ENCODE measurements around the gene CORIN. TPM values are rescaled to one million over a fixed set of nuclear protein-coding genes. Genes with fewer than 3 reads are reported as not detected.

Gene CORIN
- total and polyA plus RNA-seq, 10 of the 15 experiments (the other 5 are each of a cell fraction or from before 2014, with no cell fraction given), result 0.02 to 0.45 (median 0.09) TPM; not detected in 3

- TF ChIP-seq BCLAF1 (IDR thresholded peaks at IDR 0.05) (no peak), CBFB (IDR thresholded peaks at IDR 0.05; ENCODE audit: low read depth) (no peak), MXI1 (IDR thresholded peaks at IDR 0.05; ENCODE audit: low read depth, low read length) (no peak), KDM1A (IDR thresholded peaks at IDR 0.05; ENCODE audit: borderline replicate concordance) (no peak)
Observed at GRCh38 chr4:47631161-47631560, 206.7 kb downstream of the CORIN start (continued).

- ATAC-seq (no peak), FAIRE-seq (no peak), DNase-seq (ENCODE audit: low read depth, low spot score) (no peak)
- H3K9me3 ChIP-seq (replicated peaks; ENCODE audit: control insufficient read depth, insufficient read depth, low read length), result no peaks in the 10 kb centered on the region
- H3K36me3 ChIP-seq (ENCODE audit: control insufficient read depth in 2 of 2, insufficient read depth in 2 of 2, low read length in 1 of 2), result no peaks in the 10 kb centered on the region
- H2AFZ ChIP-seq (ENCODE audit: control insufficient read depth, low read depth, low read length), result no peak overlapping the region
- ChIA-PET CTCF (no interaction called here), SMC1A (ENCODE audit: uncharacterized antibody, unreplicated experiment) (no interaction called here), POLR2A (no interaction called here), RAD21 (ENCODE audit: unreplicated experiment) (no interaction called here)
- H3K9ac ChIP-seq (ENCODE audit: control insufficient read depth, insufficient read depth, low read length), result no peak overlapping the region
- no peak overlapping the region for H3K27ac ChIP-seq (ENCODE audit: control insufficient read depth, insufficient read depth)
- H3K4me2 ChIP-seq (ENCODE audit: control insufficient read depth, insufficient read depth), result no peak overlapping the region
- H3K27me3 ChIP-seq (replicated peaks in 1 of 2; ENCODE audit: control insufficient read depth in 2 of 2, insufficient read depth in 2 of 2, low read length in 1 of 2), result no peaks in the 10 kb centered on the region
- H3K4me1 ChIP-seq (ENCODE audit: control insufficient read depth, insufficient read depth, low read length), result no peaks in the 10 kb centered on the region
- H4K20me1 ChIP-seq (ENCODE audit: control insufficient read depth, insufficient read depth), result no peaks in the 10 kb centered on the region
- H3K79me2 ChIP-seq (ENCODE audit: control insufficient read depth, insufficient read depth, low read length), result no peaks in the 10 kb centered on the region
- H3K4me3 ChIP-seq, result no peak overlapping the region
- intact Hi-C loops (cut with micrococcal nuclease; ENCODE audit: unreplicated experiment), result no loop called here
- BruUV-seq (replicated peaks), result no TSS peak
- in situ Hi-C loops (cut with MboI), result no loop called here
- TF ChIP-seq BRCA1 (IDR thresholded peaks at IDR 0.05; ENCODE audit: low read depth, low read length), result no peak
- no peak for TF ChIP-seq NFIC (IDR thresholded peaks at IDR 0.05; ENCODE audit: low read depth, low read length)
- TF ChIP-seq ZNF217 (IDR thresholded peaks at IDR 0.05), result no peak
- no peak for TF ChIP-seq CBX5 (IDR thresholded peaks at IDR 0.05; ENCODE audit: low read depth)
- no peak for TF ChIP-seq IRF3 (IDR thresholded peaks at IDR 0.05)
- TF ChIP-seq IKZF2 (IDR thresholded peaks at IDR 0.05), result no peak
- no peak for TF ChIP-seq TCF7 (IDR thresholded peaks at IDR 0.05; ENCODE audit: borderline replicate concordance)
- no peak for TF ChIP-seq MAX (IDR thresholded peaks at IDR 0.05; ENCODE audit: low read depth, low read length)
- no peak for TF ChIP-seq HDAC6 (IDR thresholded peaks at IDR 0.05; ENCODE audit: unreplicated experiment)
- TF ChIP-seq MEF2A (IDR thresholded peaks at IDR 0.05; ENCODE audit: insufficient read depth, low read depth, low read length), result no peak
- no peak for TF ChIP-seq CUX1 (IDR thresholded peaks at IDR 0.05; ENCODE audit: insufficient replicate concordance, low read depth, low read length)
- no peak for TF ChIP-seq CHD1 (IDR thresholded peaks at IDR 0.05; ENCODE audit: low read depth, low read length)
- no peak for TF ChIP-seq SREBF1 (IDR thresholded peaks at IDR 0.05; ENCODE audit: low read length)
Observed at GRCh38 chr4:47624031-47624441, 213.8 kb downstream of the CORIN start.

All from GM12878 (cell line).